ENCODE results near the gene MT1H. TPM values are rescaled to one million over a fixed set of nuclear protein-coding genes. Genes with fewer than 3 reads are reported as not detected.

The MT1H gene
- total and polyA plus RNA-seq, 2 experiments from 2014 or later: 13.5 TPM; not detected in 1

- no peaks in the 10 kb centered on the region for H3K79me2 ChIP-seq
- WGBS (ENCODE audit: low lambda C conversion rate, missing lambda C conversion rate): 28% methylated on average over 9 of the region's 9 CpGs
- H3K4me3 ChIP-seq: no peak overlapping the region
- no peak for DNase-seq (ENCODE audit: low spot score)
- H3K4me2 ChIP-seq: no peak overlapping the region
- H4K20me1 ChIP-seq (ENCODE audit: insufficient read depth, poor library complexity, severe bottlenecking): no peaks in the 10 kb centered on the region
- H3K27me3 ChIP-seq: peaks cover 100% of the 10 kb centered on the region
- H3K27ac ChIP-seq: no peak overlapping the region
- no peaks in the 10 kb centered on the region for H3K9me3 ChIP-seq (ENCODE audit: low read depth)
- H3K36me3 ChIP-seq (replicated peaks; ENCODE audit: insufficient read depth, low read depth): no peaks in the 10 kb centered on the region
- no peak for TF ChIP-seq EZH2phosphoT487 (IDR thresholded peaks at IDR 0.05; ENCODE audit: low read depth, severe bottlenecking, unreplicated experiment)
- TF ChIP-seq EZH2 (IDR thresholded peaks at IDR 0.05; ENCODE audit: borderline replicate concordance): no peak
- TF ChIP-seq CTCF (IDR thresholded peaks at IDR 0.05; ENCODE audit: poor library complexity): no peak
- H3K9me2 ChIP-seq (replicated peaks; ENCODE audit: insufficient read depth): no peaks in the 10 kb centered on the region
- no peak overlapping the region for H2AFZ ChIP-seq
- peaks cover 13% of the 10 kb centered on the region for H3K4me1 ChIP-seq (ENCODE audit: insufficient read depth)
These were observed 32.8 kb upstream of the MT1H start for GRCh38 chr16:56636616-56637413.

- WGBS (ENCODE audit: low lambda C conversion rate, missing lambda C conversion rate): 6% methylated on average over 44 of the region's 68 CpGs
- TF ChIP-seq EZH2 (IDR thresholded peaks at IDR 0.05; ENCODE audit: borderline replicate concordance) (peak; percentile 84), EZH2phosphoT487 (IDR thresholded peaks at IDR 0.05; ENCODE audit: low read depth, severe bottlenecking, unreplicated experiment) (peak; percentile 26), CTCF (IDR thresholded peaks at IDR 0.05; ENCODE audit: poor library complexity) (no peak)
- Histone ChIP-seq H3K9me2 (replicated peaks; ENCODE audit: insufficient read depth) (no peaks in the 10 kb centered on the region), H4K20me1 (ENCODE audit: insufficient read depth, poor library complexity, severe bottlenecking) (no peaks in the 10 kb centered on the region), H3K4me1 (ENCODE audit: insufficient read depth) (peaks cover 11% of the 10 kb centered on the region), H2AFZ (peak within 1 kb of the TSS; percentile 40), H3K27ac (no peak within 1 kb of the TSS), H3K36me3 (replicated peaks; ENCODE audit: insufficient read depth, low read depth) (no peaks in the 10 kb centered on the region), H3K4me2 (peak within 1 kb of the TSS; percentile 93), H3K4me3 (peak within 1 kb of the TSS; percentile 26), H3K27me3 (peaks cover 100% of the 10 kb centered on the region), H3K79me2 (no peaks in the 10 kb centered on the region), H3K9me3 (ENCODE audit: low read depth) (no peaks in the 10 kb centered on the region)
- peak; percentile 60 for DNase-seq (ENCODE audit: low spot score)
These were observed 31.5 kb upstream of the MT1H start, which contains the start of gene MT1A for GRCh38 chr16:56637814-56638750. TSS of gene MT1A (plus strand) at chr16:56638666. CDS start at chr16:56638739, 73 bp downstream.

- Histone ChIP-seq H3K4me1 (ENCODE audit: insufficient read depth) (peaks cover 19% of the 10 kb centered on the region), H4K20me1 (ENCODE audit: insufficient read depth, poor library complexity, severe bottlenecking) (no peaks in the 10 kb centered on the region), H3K9me2 (replicated peaks; ENCODE audit: insufficient read depth) (no peaks in the 10 kb centered on the region), H3K27me3 (peaks cover 100% of the 10 kb centered on the region), H2AFZ (no peak overlapping the region), H3K9me3 (ENCODE audit: low read depth) (no peaks in the 10 kb centered on the region), H3K4me3 (no peak overlapping the region), H3K4me2 (no peak overlapping the region), H3K79me2 (no peaks in the 10 kb centered on the region), H3K36me3 (replicated peaks; ENCODE audit: insufficient read depth, low read depth) (no peaks in the 10 kb centered on the region), H3K27ac (no peak overlapping the region)
- TF ChIP-seq EZH2 (IDR thresholded peaks at IDR 0.05; ENCODE audit: borderline replicate concordance): no peak
- no peak for DNase-seq (ENCODE audit: low spot score)
- WGBS (ENCODE audit: low lambda C conversion rate, missing lambda C conversion rate): 27% methylated on average over 1 of the region's 1 CpG
These were observed 30.6 kb upstream of the MT1H start for GRCh38 chr16:56639045-56639444.
